Endothelial cell of umbilical vein (primary cell): ENCODE measurements around the gene RRAS.

Experiments
- EZH2 ChIP-seq: IDR thresholded peaks from 2 replicates; pipeline ENCODE4 v1.6.1; 2012; ENCODE audit warnings: borderline replicate concordance, low read depth, mild to moderate bottlenecking, moderate library complexity, low read length, inconsistent platforms; ENCODE audit not compliant: severe bottlenecking
- FOS ChIP-seq: IDR thresholded peaks from 2 replicates; pipeline ENCODE4 v1.6.1; 2011; ENCODE audit warnings: mild to moderate bottlenecking, low read length, moderate library complexity, borderline replicate concordance; ENCODE audit not compliant: insufficient read depth
- GATA2 ChIP-seq: IDR thresholded peaks from 2 replicates; pipeline ENCODE4 v1.7.0; 2011; ENCODE audit warnings: low read depth, mild to moderate bottlenecking, moderate library complexity, mixed read lengths, low read length; ENCODE audit not compliant: insufficient read length, insufficient read depth
- JUN ChIP-seq: IDR thresholded peaks from 2 replicates; pipeline ENCODE4 v1.6.1; 2011; ENCODE audit warnings: borderline replicate concordance, low read depth; ENCODE audit not compliant: insufficient read length, insufficient read depth
- MAX ChIP-seq: IDR thresholded peaks from 2 replicates; pipeline ENCODE4 v1.6.1; 2011; ENCODE audit not compliant: insufficient read depth, insufficient read length
- POLR2A ChIP-seq: IDR thresholded peaks from 2 replicates; pipeline ENCODE4 v1.6.1; 2012; ENCODE audit warnings: low read depth, mild to moderate bottlenecking, control low read depth, low read length
- POLR2AphosphoS5 ChIP-seq: IDR thresholded peaks from 2 replicates; pipeline ENCODE4 v1.6.1; 2012; ENCODE audit warnings: low read depth, mild to moderate bottlenecking, control low read depth, low read length, moderate library complexity; ENCODE audit not compliant: insufficient read depth
- TF ChIP-seq, protein P1 (sequence below), 2 donors: IDR thresholded peaks; 1 replicate in 1 of 2; 2 replicates in 1 of 2; pipeline ENCODE4 v1.5.1; 2011; ENCODE audit warnings: low read length in 2 of 2, mild to moderate bottlenecking in 2 of 2, moderate library complexity in 2 of 2, control low read depth in 1 of 2, inconsistent platforms in 1 of 2, low read depth in 1 of 2; ENCODE audit not compliant: insufficient read depth in 1 of 2; ENCODE audit errors: extremely low read depth in 1 of 2

DNA sequence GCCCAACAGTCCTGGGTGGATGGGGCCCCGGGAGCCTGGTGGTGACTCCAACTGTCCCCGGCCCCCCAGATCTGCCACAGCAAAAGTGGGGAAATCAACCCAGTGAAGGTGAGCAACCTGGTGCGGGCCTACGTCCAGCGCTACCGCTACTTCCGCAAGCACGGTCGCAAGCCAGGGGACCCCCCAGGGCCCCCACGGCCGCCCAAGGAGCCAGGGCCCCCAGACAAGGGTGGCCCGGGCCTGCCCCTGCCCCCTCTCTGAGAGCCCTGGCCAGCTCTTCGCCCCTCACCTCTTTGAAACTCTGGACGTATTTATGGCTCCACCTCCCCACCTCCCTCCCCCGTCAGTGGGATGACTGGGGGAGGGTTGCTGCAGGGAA, 18.2 kb upstream of the RRAS start:
- TF ChIP-seq, protein P1, sequence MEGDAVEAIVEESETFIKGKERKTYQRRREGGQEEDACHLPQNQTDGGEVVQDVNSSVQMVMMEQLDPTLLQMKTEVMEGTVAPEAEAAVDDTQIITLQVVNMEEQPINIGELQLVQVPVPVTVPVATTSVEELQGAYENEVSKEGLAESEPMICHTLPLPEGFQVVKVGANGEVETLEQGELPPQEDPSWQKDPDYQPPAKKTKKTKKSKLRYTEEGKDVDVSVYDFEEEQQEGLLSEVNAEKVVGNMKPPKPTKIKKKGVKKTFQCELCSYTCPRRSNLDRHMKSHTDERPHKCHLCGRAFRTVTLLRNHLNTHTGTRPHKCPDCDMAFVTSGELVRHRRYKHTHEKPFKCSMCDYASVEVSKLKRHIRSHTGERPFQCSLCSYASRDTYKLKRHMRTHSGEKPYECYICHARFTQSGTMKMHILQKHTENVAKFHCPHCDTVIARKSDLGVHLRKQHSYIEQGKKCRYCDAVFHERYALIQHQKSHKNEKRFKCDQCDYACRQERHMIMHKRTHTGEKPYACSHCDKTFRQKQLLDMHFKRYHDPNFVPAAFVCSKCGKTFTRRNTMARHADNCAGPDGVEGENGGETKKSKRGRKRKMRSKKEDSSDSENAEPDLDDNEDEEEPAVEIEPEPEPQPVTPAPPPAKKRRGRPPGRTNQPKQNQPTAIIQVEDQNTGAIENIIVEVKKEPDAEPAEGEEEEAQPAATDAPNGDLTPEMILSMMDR (IDR thresholded peaks at IDR 0.05; ENCODE audit: extremely low read depth in 1 of 2, insufficient read depth in 1 of 2, low read depth in 1 of 2, low read length in 2 of 2) = no peak
- TF ChIP-seq POLR2A (no peak), FOS (no peak), EZH2 (no peak), POLR2AphosphoS5 (no peak), JUN (no peak), MAX (no peak), GATA2 (no peak)
